ENCODE results near the gene NXPH1. TPM values are rescaled to one million over a fixed set of nuclear protein-coding genes. Genes with fewer than 3 reads are reported as not detected.

The NXPH1 gene
- total RNA-seq, 3 donors from 2014 or later (not counting 1 experiment from before 2014, with no cell fraction given): not detected

DNA sequence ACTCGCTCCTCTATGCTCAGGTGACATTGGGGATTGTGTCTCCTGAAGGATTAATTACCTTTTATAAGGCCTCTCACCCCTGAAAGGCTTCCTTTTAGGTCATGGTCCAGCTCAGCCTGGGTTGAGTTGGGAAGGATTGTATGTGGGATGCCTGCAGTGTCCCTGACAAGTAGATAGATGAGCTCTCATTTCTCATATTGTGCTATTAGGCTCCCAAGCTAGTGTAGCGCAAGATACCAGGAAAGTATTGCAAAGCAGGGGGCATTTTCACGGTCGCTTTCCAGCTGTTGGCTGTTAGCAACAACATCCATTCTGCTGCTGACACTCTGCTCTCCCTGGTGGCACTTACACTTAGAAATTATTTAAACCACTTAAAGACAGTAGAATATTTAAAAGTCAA, 31.9 kb downstream of the NXPH1 start:
- Mint-ChIP-seq H3K4me1 (no peaks in the 10 kb centered on the region), H3K36me3 (no peaks in the 10 kb centered on the region), H3K9me3 (peaks cover 5% of the 10 kb centered on the region in 2 donors), H3K4me3 (no peak overlapping the region), H3K27me3 (ENCODE audit: low read depth in 2 of 2) (peaks cover 0 to 2% of the 10 kb centered on the region in 2 donors), H3K27ac (no peak overlapping the region)
- Histone ChIP-seq H3K27me3 (ENCODE audit: control insufficient read depth, insufficient read depth, low read length) (no peaks in the 10 kb centered on the region), H3K36me3 (ENCODE audit: control insufficient read depth, insufficient read depth, low read length) (no peaks in the 10 kb centered on the region), H3K9me3 (ENCODE audit: control insufficient read depth, insufficient read depth, low read length) (no peaks in the 10 kb centered on the region), H3K4me3 (ENCODE audit: low read length) (no peak overlapping the region), H3K4me1 (ENCODE audit: control insufficient read depth, insufficient read depth, low read length) (no peaks in the 10 kb centered on the region), H3K27ac (ENCODE audit: low read length) (no peak overlapping the region)
- WGBS (ENCODE audit: insufficient coverage): 91% methylated on average over 3 of the region's 4 CpGs
- DNase-seq (no peak), ATAC-seq (no peak)
- TF ChIP-seq, protein P1, sequence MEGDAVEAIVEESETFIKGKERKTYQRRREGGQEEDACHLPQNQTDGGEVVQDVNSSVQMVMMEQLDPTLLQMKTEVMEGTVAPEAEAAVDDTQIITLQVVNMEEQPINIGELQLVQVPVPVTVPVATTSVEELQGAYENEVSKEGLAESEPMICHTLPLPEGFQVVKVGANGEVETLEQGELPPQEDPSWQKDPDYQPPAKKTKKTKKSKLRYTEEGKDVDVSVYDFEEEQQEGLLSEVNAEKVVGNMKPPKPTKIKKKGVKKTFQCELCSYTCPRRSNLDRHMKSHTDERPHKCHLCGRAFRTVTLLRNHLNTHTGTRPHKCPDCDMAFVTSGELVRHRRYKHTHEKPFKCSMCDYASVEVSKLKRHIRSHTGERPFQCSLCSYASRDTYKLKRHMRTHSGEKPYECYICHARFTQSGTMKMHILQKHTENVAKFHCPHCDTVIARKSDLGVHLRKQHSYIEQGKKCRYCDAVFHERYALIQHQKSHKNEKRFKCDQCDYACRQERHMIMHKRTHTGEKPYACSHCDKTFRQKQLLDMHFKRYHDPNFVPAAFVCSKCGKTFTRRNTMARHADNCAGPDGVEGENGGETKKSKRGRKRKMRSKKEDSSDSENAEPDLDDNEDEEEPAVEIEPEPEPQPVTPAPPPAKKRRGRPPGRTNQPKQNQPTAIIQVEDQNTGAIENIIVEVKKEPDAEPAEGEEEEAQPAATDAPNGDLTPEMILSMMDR (IDR thresholded peaks at IDR 0.05): no peak
- intact Hi-C loops (cut with micrococcal nuclease): no loop called here

DNA sequence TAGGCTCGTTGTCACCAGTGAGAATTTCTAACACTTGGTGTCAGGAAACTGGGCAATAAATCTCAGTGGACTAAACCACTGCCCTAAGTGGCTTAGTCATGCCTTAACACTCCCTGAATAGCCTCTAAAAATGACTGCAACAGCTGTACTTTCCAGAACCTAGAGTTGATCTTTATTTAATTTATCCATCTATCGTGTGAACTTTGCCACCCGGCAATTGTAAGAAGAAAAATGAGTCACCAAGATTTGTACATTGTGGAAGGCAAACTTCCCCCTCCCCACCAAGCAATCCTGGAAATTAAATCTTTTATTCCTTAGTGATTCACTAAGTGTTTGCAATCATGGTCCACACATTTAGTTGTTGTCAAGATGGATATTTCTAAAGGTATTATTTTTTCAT, 47.1 kb downstream of the NXPH1 start:
- Mint-ChIP-seq H3K4me3 (no peak overlapping the region), H3K36me3 (no peaks in the 10 kb centered on the region), H3K4me1 (no peaks in the 10 kb centered on the region), H3K9me3 (peaks cover 4 to 10% of the 10 kb centered on the region in 2 donors), H3K27ac (no peak overlapping the region), H3K27me3 (ENCODE audit: low read depth in 2 of 2) (peaks cover 0 to 2% of the 10 kb centered on the region in 2 donors)
- 50% methylated on average over 2 of the region's 3 CpGs for WGBS (ENCODE audit: insufficient coverage)
- Histone ChIP-seq H3K4me3 (ENCODE audit: low read length) (no peak overlapping the region), H3K9me3 (ENCODE audit: control insufficient read depth, insufficient read depth, low read length) (no peaks in the 10 kb centered on the region), H3K4me1 (ENCODE audit: control insufficient read depth, insufficient read depth, low read length) (no peaks in the 10 kb centered on the region), H3K27me3 (ENCODE audit: control insufficient read depth, insufficient read depth, low read length) (no peaks in the 10 kb centered on the region), H3K27ac (ENCODE audit: low read length) (no peak overlapping the region), H3K36me3 (ENCODE audit: control insufficient read depth, insufficient read depth, low read length) (no peaks in the 10 kb centered on the region)
- DNase-seq (no peak), ATAC-seq (no peak)
- intact Hi-C loops (cut with micrococcal nuclease): no loop called here
- TF ChIP-seq, protein P1 (IDR thresholded peaks at IDR 0.05): no peak

DNA sequence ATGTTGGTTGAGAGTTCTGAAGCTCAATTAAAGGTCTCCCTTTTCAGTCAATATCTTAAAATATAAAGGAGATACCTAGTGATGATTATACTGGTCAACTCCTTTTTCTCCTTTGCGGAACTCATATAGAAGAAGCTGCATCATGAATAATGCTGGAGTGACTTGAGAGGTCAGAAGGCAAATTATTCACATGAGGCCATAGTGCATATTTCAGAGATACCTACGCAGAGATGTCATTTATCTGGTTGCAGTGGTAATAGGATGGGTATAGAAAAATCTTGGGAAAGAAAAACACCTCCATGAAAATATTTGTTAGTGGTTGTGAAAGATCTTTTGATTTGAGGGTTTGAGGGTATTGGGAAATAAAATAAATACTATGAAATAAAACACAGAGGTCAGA, 47.7 kb downstream of the NXPH1 start:
- H3K27me3 Mint-ChIP-seq (ENCODE audit: low read depth in 2 of 2): peaks cover 0 to 2% of the 10 kb centered on the region in 2 donors
- no peak overlapping the region for H3K27ac Mint-ChIP-seq
- no peaks in the 10 kb centered on the region for H3K4me1 ChIP-seq (ENCODE audit: control insufficient read depth, insufficient read depth, low read length)
- no peaks in the 10 kb centered on the region for H3K36me3 Mint-ChIP-seq
- H3K9me3 Mint-ChIP-seq: peaks cover 4 to 10% of the 10 kb centered on the region in 2 donors
- H3K4me3 ChIP-seq (ENCODE audit: low read length): no peak overlapping the region
- DNase-seq: no peak
- no peaks in the 10 kb centered on the region for H3K36me3 ChIP-seq (ENCODE audit: control insufficient read depth, insufficient read depth, low read length)
- H3K4me1 Mint-ChIP-seq: no peaks in the 10 kb centered on the region
- no peaks in the 10 kb centered on the region for H3K27me3 ChIP-seq (ENCODE audit: control insufficient read depth, insufficient read depth, low read length)
- no peak for ATAC-seq
- H3K27ac ChIP-seq (ENCODE audit: low read length): no peak overlapping the region
- TF ChIP-seq, protein P1 (IDR thresholded peaks at IDR 0.05): no peak
- no peaks in the 10 kb centered on the region for H3K9me3 ChIP-seq (ENCODE audit: control insufficient read depth, insufficient read depth, low read length)
- 86% methylated on average over 1 of the region's 2 CpGs for WGBS (ENCODE audit: insufficient coverage)
- intact Hi-C loops (cut with micrococcal nuclease): no loop called here
- H3K4me3 Mint-ChIP-seq: no peak overlapping the region

DNA sequence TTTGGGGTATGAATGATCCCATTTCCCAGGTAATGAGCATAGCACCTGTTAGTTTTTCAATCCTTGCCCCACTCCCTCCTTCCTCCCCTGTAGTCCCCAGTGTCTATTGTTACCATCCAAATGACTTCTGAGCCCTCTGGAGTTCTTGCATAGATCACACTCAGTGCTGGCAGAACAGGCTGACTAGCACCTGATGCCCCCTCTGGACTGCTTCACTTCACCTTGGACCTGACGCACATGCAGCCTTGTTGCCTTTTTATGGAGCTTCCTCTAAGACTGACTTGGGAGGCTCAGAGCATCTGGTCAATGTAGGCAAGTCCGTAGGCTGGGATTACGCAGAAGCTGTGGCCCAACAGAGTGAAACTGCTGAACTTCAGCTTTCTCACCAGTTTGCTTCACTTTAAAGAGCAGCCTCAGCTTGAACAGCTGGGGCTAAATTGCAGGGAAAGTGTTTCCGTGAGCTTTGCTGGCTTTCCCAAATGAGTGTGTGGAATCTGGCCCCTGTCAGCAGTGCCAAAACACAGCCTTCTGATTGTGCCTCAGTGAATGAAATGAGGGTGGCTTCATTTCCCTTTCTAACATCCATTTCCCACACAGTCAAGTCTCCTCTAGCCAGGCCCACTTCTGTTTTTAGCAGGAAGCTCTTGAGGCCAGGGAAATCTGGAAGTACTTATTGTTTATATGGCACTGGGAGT, 48.5 kb downstream of the NXPH1 start:
- TF ChIP-seq, protein P1 (IDR thresholded peaks at IDR 0.05): no peak
- Mint-ChIP-seq H3K4me1 (no peaks in the 10 kb centered on the region), H3K27me3 (ENCODE audit: low read depth in 2 of 2) (peaks cover 0 to 2% of the 10 kb centered on the region in 2 donors), H3K4me3 (no peak overlapping the region), H3K27ac (no peak overlapping the region), H3K9me3 (peaks cover 6 to 9% of the 10 kb centered on the region in 2 donors), H3K36me3 (no peaks in the 10 kb centered on the region)
- no peaks in the 10 kb centered on the region for H3K27me3 ChIP-seq (ENCODE audit: control insufficient read depth, insufficient read depth, low read length)
- no peaks in the 10 kb centered on the region for H3K9me3 ChIP-seq (ENCODE audit: control insufficient read depth, insufficient read depth, low read length)
- 81% methylated on average over 4 of the region's 4 CpGs for WGBS (ENCODE audit: insufficient coverage)
- H3K36me3 ChIP-seq (ENCODE audit: control insufficient read depth, insufficient read depth, low read length): no peaks in the 10 kb centered on the region
- DNase-seq (no peak), ATAC-seq (no peak)
- no peak overlapping the region for H3K27ac ChIP-seq (ENCODE audit: low read length)
- intact Hi-C loops (cut with micrococcal nuclease): no loop called here
- H3K4me3 ChIP-seq (ENCODE audit: low read length): no peak overlapping the region
- H3K4me1 ChIP-seq (ENCODE audit: control insufficient read depth, insufficient read depth, low read length): no peaks in the 10 kb centered on the region

Data from natural killer cell (primary cell).